ENCODE measurements around the gene PTPA. TPM values are rescaled to one million over a fixed set of nuclear protein-coding genes. Genes with fewer than 3 reads are reported as not detected.
A peak's percentile ranks its signal among the peaks of the same experiment; 100 is the strongest.

Gene PTPA
- total and polyA plus RNA-seq, 9 of the 15 experiments (the other 6 are each of a cell fraction or from before 2014, with no cell fraction given), result 1.7 to 121 (median 72.6) TPM

GRCh38 chr9:129174102-129174723 is 63.0 kb downstream of the PTPA start (continued):
- 0 out of 2 replicates have a peak, but pooled peaks have one; percentile 25 for TF ChIP-seq ZNF592 (IDR thresholded peaks at IDR 0.05)
- no peak for TF ChIP-seq CBX5 (IDR thresholded peaks at IDR 0.05; ENCODE audit: borderline replicate concordance, low read depth)
- no peak for TF ChIP-seq SIRT6 (IDR thresholded peaks at IDR 0.05; ENCODE audit: low read depth, low read length)
- TF ChIP-seq HCFC1 (IDR thresholded peaks at IDR 0.05; ENCODE audit: low read depth, low read length), result peak; percentile 25; the same call in 1 of the 2 replicates
- no peak for TF ChIP-seq FOS (IDR thresholded peaks at IDR 0.05; ENCODE audit: extremely low read depth, insufficient read length)
- no peak for TF ChIP-seq CHD2 (IDR thresholded peaks at IDR 0.05; ENCODE audit: low read depth, low read length)
- TF ChIP-seq POLR2A (conservative IDR thresholded peaks at IDR 0.05), result no peak
- TF ChIP-seq MXI1 (IDR thresholded peaks at IDR 0.05; ENCODE audit: low read depth, low read length), result no peak
- TF ChIP-seq BHLHE40 (IDR thresholded peaks at IDR 0.05; ENCODE audit: low read length), result peak; percentile 66
- TF ChIP-seq RAD21 (CRISPR knock-in tag; conservative IDR thresholded peaks at IDR 0.05 in 1 of 2, IDR thresholded peaks at IDR 0.05 in 1 of 2), result peak; percentile 84 to 91
- TF ChIP-seq GTF2E2 (tag; IDR thresholded peaks at IDR 0.05), result no peak
- no peak for TF ChIP-seq MXD1 (CRISPR knock-in tag; IDR thresholded peaks at IDR 0.05; ENCODE audit: borderline replicate concordance, poor library complexity, severe bottlenecking)
- TF ChIP-seq HMG20B (CRISPR knock-in tag; IDR thresholded peaks at IDR 0.05), result no peak
- no peak for TF ChIP-seq NFIX (CRISPR knock-in tag; IDR thresholded peaks at IDR 0.05; ENCODE audit: low read depth)
